HEK293 (cell line): Measurements from ENCODE around the gene KLHL10.

Source experiments
- CTCF ChIA-PET: fragments of 350-600 bp; formaldehyde crosslinking; extraction: SDS; loops from one replicate; lab custom pipeline; 2021; ENCODE audit warnings: antibody characterized with exemption; lab: Yijun Ruan, JAX
- POLR2A ChIA-PET: fragments of 300-600 bp; formaldehyde crosslinking; extraction: SDS; loops from one replicate; lab custom pipeline; 2020; ENCODE audit warnings: antibody characterized with exemption, inconsistent platforms; lab: Yijun Ruan, JAX
- H3K27ac ChIP-seq: fragments of 200-500 bp; sonication (Bioruptor generic); 2 replicates; pipeline ENCODE4 v1.5.1; 2014; ENCODE audit warnings: low read depth, low read length, control low read depth, inconsistent platforms; ENCODE audit errors: extremely low read depth
- H3K36me3 ChIP-seq, 2 experiments: fragments of 200-500 bp in 1 of 2; sonication (Bioruptor generic) in 1 of 2; 1 replicate in 1 of 2; 2 replicates in 1 of 2; pipeline ENCODE4 v1.5.1; 2014 to 2017; ENCODE audit warnings: inconsistent platforms in 2 of 2, low read length in 2 of 2; ENCODE audit not compliant: control insufficient read depth in 2 of 2, insufficient read depth in 1 of 2
- H3K4me1 ChIP-seq: fragments of 200-500 bp; sonication (Bioruptor generic); 2 replicates; pipeline ENCODE4 v1.5.1; 2014; ENCODE audit warnings: mild to moderate bottlenecking, low read length, inconsistent platforms; ENCODE audit not compliant: control insufficient read depth, insufficient read depth
- H3K4me3 ChIP-seq: 2 replicates; pipeline ENCODE4 v1.5.1; 2011; ENCODE audit warnings: low read depth, mild to moderate bottlenecking, control low read depth, low read length, moderate library complexity
- H3K9me3 ChIP-seq: fragments of 200-500 bp; sonication (Bioruptor generic); 2 replicates; pipeline ENCODE4 v1.5.1; 2014; ENCODE audit warnings: low read depth, low read length, inconsistent platforms; ENCODE audit not compliant: control insufficient read depth, insufficient read depth
- ATF2 ChIP-seq: fragments of 450-650 bp; formaldehyde crosslinking; IDR thresholded peaks from 2 replicates; pipeline ENCODE4 v1.5.1; 2016; ENCODE audit warnings: missing biosample characterization, missing genetic modification characterization, low read depth
- FEZF1 ChIP-seq: fragments of 450-650 bp; formaldehyde crosslinking; IDR thresholded peaks from 2 replicates; pipeline ENCODE4 v1.5.1; 2016; ENCODE audit warnings: missing biosample characterization, missing genetic modification characterization
- KLF8 ChIP-seq: fragments of 450-650 bp; formaldehyde crosslinking; IDR thresholded peaks from 2 replicates; pipeline ENCODE4 v1.5.1; 2016; ENCODE audit warnings: missing biosample characterization, missing genetic modification characterization
- MYNN ChIP-seq: fragments of 450-650 bp; formaldehyde crosslinking; IDR thresholded peaks from 2 replicates; pipeline ENCODE4 v1.5.1; 2016; ENCODE audit warnings: missing biosample characterization, missing genetic modification characterization, borderline replicate concordance
- PRDM10 ChIP-seq: fragments of 450-650 bp; formaldehyde crosslinking; IDR thresholded peaks from 2 replicates; pipeline ENCODE4 v1.5.1; 2016; ENCODE audit warnings: missing biosample characterization, missing genetic modification characterization
- SCRT1 ChIP-seq: fragments of 450-650 bp; formaldehyde crosslinking; IDR thresholded peaks from 2 replicates; pipeline ENCODE4 v1.5.1; 2016; ENCODE audit warnings: missing biosample characterization, missing genetic modification characterization, borderline replicate concordance
- SP7 ChIP-seq: fragments of 450-650 bp; formaldehyde crosslinking; IDR thresholded peaks from 2 replicates; pipeline ENCODE4 v1.5.1; 2016; ENCODE audit warnings: missing biosample characterization, missing genetic modification characterization
- TRIM28 ChIP-seq: IDR thresholded peaks from 2 replicates; pipeline ENCODE4 v1.6.1; 2011; ENCODE audit warnings: low read length, control low read depth, borderline replicate concordance
- ZBTB1 ChIP-seq: fragments of 450-650 bp; formaldehyde crosslinking; IDR thresholded peaks from 2 replicates; pipeline ENCODE4 v1.5.1; 2016; ENCODE audit warnings: missing biosample characterization, missing genetic modification characterization
- ZBTB10 ChIP-seq: fragments of 450-650 bp; formaldehyde crosslinking; IDR thresholded peaks from 2 replicates; pipeline ENCODE4 v1.5.1; 2016; ENCODE audit warnings: missing biosample characterization, missing genetic modification characterization
- ZEB2 ChIP-seq: fragments of 450-650 bp; formaldehyde crosslinking; IDR thresholded peaks from 2 replicates; pipeline ENCODE4 v1.5.1; 2016; ENCODE audit warnings: missing biosample characterization, missing genetic modification characterization
- ZNF10 ChIP-seq: fragments of 450-650 bp; formaldehyde crosslinking; IDR thresholded peaks from 2 replicates; pipeline ENCODE4 v1.5.1; 2017; ENCODE audit warnings: missing biosample characterization, missing genetic modification characterization
- ZNF157 ChIP-seq: fragments of 450-650 bp; formaldehyde crosslinking; IDR thresholded peaks from 2 replicates; pipeline ENCODE4 v1.5.1; 2016; ENCODE audit warnings: missing biosample characterization, missing genetic modification characterization
- ZNF184 ChIP-seq: fragments of 450-650 bp; IDR thresholded peaks from 2 replicates; pipeline ENCODE4 v1.5.1; 2018; ENCODE audit warnings: missing biosample characterization, mild to moderate bottlenecking, missing genetic modification characterization
- ZNF311 ChIP-seq: fragments of 450-650 bp; formaldehyde crosslinking; IDR thresholded peaks from 2 replicates; pipeline ENCODE4 v1.5.1; 2017; ENCODE audit warnings: missing biosample characterization, missing genetic modification characterization, borderline replicate concordance
- ZNF549 ChIP-seq: fragments of 450-650 bp; IDR thresholded peaks from 2 replicates; pipeline ENCODE4 v1.5.1; 2018; ENCODE audit warnings: missing biosample characterization, missing genetic modification characterization, mild to moderate bottlenecking, inconsistent platforms, moderate library complexity
- ZNF561 ChIP-seq: fragments of 450-650 bp; IDR thresholded peaks from 2 replicates; pipeline ENCODE4 v1.5.1; 2018; ENCODE audit warnings: missing biosample characterization, missing genetic modification characterization, borderline replicate concordance
- ZNF600 ChIP-seq: fragments of 450-650 bp; formaldehyde crosslinking; IDR thresholded peaks from 2 replicates; pipeline ENCODE4 v1.5.1; 2016; ENCODE audit warnings: missing biosample characterization, missing genetic modification characterization
- ZNF664 ChIP-seq: fragments of 450-650 bp; formaldehyde crosslinking; IDR thresholded peaks from 2 replicates; pipeline ENCODE4 v1.5.1; 2016; ENCODE audit warnings: missing biosample characterization, missing genetic modification characterization
- ZNF707 ChIP-seq: fragments of 450-650 bp; formaldehyde crosslinking; IDR thresholded peaks from 2 replicates; pipeline ENCODE4 v1.5.1; 2016; ENCODE audit warnings: missing biosample characterization, missing genetic modification characterization
- ZNF843 ChIP-seq: fragments of 450-650 bp; formaldehyde crosslinking; IDR thresholded peaks from 2 replicates; pipeline ENCODE4 v1.5.1; 2016; ENCODE audit warnings: missing biosample characterization, missing genetic modification characterization
- ZSCAN16 ChIP-seq: fragments of 450-650 bp; formaldehyde crosslinking; IDR thresholded peaks from 2 replicates; pipeline ENCODE4 v1.5.1; 2016; ENCODE audit warnings: missing biosample characterization, missing genetic modification characterization
- ZSCAN30 ChIP-seq: fragments of 450-650 bp; IDR thresholded peaks from 2 replicates; pipeline ENCODE4 v1.5.1; 2018; ENCODE audit warnings: missing biosample characterization, mild to moderate bottlenecking, missing genetic modification characterization, moderate library complexity
- TF ChIP-seq, protein P1 (sequence below): fragments of 450-650 bp; IDR thresholded peaks from 2 replicates; pipeline ENCODE4 v1.5.1; 2018; ENCODE audit warnings: missing biosample characterization, mild to moderate bottlenecking, missing genetic modification characterization
- TF ChIP-seq, protein P2 (sequence below): fragments of 450-650 bp; formaldehyde crosslinking; IDR thresholded peaks from 2 replicates; pipeline ENCODE4 v1.5.1; 2016; ENCODE audit warnings: missing biosample characterization, missing genetic modification characterization

The KLHL10 gene

DNA sequence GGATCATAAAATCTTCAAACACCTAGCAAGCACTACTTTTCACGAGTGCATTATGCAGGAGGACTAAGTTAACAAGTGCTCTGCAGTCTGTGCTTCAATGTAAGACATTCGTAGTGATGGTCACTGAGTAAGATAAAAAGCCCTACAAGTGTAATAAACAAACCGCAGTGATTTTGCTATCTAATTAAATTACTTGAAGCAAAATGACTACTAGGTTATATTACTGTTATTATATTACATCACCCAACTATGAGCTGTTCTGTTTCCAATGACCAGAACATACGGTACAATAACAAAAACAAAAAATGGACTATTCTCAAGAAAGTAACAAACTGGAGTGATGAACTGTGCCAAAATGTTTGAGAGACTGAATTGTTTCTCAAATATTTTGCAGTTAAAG, 11.2 kb downstream of the KLHL10 start:
- H3K27ac ChIP-seq: no peak overlapping the region
- CTCF ChIA-PET: interaction anchor here (0.8 to 1.6 kb wide), 5 partner anchors 11 to 112 kb away, joined by 3 to 4 read pairs (median 3); partner anchors contain the start of gene KLHL10
- POLR2A ChIA-PET: interaction anchor here (0.5 to 1.4 kb wide), 5 partner anchors 16 to 172 kb away, joined by 3 to 4 read pairs (median 3); partner anchors contain the start of genes EIF1, JUP and KLHL11
- TF ChIP-seq ZNF157 (tag by site-specific recombination) (no peak), ZNF10 (tag by site-specific recombination) (no peak), SP7 (tag by site-specific recombination) (peak; percentile 48; the same call in 1 of the 2 replicates), ZBTB1 (tag by site-specific recombination) (0 out of 2 replicates have a peak, but pooled peaks have one; percentile 48), MYNN (no peak), ZBTB10 (tag by site-specific recombination) (no peak), ZEB2 (tag by site-specific recombination) (0 out of 2 replicates have a peak, but pooled peaks have one; percentile 35), ZNF549 (tag by site-specific recombination) (no peak), SCRT1 (tag by site-specific recombination) (0 out of 2 replicates have a peak, but pooled peaks have one; percentile 18), ZSCAN16 (peak; percentile 75; the same call in 1 of the 2 replicates), ZNF843 (tag by site-specific recombination) (0 out of 2 replicates have a peak, but pooled peaks have one; percentile 34), ZNF311 (tag by site-specific recombination) (no peak), FEZF1 (peak; percentile 68), ZNF664 (tag by site-specific recombination) (peak; percentile 88), ZNF707 (tag by site-specific recombination) (no peak), ZNF184 (tag by site-specific recombination) (peak; percentile 25; the same call in 1 of the 2 replicates), KLF8 (tag by site-specific recombination) (peak; percentile 44; the same call in 1 of the 2 replicates), PRDM10 (tag by site-specific recombination) (peak; percentile 69), ZNF600 (tag by site-specific recombination) (peak; percentile 42; the same call in 1 of the 2 replicates), ATF2 (tag by site-specific recombination) (peak; percentile 61), ZSCAN30 (peak; percentile 93), ZNF561 (tag by site-specific recombination) (peak; percentile 52; the same call in 1 of the 2 replicates), TRIM28 (0 out of 2 replicates have a peak, but pooled peaks have one; percentile 9)
- TF ChIP-seq, protein P1, sequence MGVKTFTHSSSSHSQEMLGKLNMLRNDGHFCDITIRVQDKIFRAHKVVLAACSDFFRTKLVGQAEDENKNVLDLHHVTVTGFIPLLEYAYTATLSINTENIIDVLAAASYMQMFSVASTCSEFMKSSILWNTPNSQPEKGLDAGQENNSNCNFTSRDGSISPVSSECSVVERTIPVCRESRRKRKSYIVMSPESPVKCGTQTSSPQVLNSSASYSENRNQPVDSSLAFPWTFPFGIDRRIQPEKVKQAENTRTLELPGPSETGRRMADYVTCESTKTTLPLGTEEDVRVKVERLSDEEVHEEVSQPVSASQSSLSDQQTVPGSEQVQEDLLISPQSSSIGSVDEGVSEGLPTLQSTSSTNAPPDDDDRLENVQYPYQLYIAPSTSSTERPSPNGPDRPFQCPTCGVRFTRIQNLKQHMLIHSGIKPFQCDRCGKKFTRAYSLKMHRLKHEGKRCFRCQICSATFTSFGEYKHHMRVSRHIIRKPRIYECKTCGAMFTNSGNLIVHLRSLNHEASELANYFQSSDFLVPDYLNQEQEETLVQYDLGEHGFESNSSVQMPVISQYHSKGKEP (tag by site-specific recombination): 0 out of 2 replicates have a peak, but pooled peaks have one; percentile 2
- TF ChIP-seq, protein P2, sequence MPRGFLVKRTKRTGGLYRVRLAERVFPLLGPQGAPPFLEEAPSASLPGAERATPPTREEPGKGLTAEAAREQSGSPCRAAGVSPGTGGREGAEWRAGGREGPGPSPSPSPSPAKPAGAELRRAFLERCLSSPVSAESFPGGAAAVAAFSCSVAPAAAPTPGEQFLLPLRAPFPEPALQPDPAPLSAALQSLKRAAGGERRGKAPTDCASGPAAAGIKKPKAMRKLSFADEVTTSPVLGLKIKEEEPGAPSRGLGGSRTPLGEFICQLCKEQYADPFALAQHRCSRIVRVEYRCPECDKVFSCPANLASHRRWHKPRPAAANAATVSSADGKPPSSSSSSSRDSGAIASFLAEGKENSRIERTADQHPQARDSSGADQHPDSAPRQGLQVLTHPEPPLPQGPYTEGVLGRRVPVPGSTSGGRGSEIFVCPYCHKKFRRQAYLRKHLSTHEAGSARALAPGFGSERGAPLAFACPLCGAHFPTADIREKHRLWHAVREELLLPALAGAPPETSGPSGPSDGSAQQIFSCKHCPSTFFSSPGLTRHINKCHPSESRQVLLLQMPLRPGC (tag by site-specific recombination): 0 out of 2 replicates have a peak, but pooled peaks have one; percentile 23

More for the DNA sequence above, 11.2 kb downstream of the KLHL10 start:
- peaks cover 19% of the 10 kb centered on the region for H3K4me1 ChIP-seq
- peaks cover 16% of the 10 kb centered on the region in 2 experiments; a peak in 2 of 3 replicates for H3K36me3 ChIP-seq
- H3K4me3 ChIP-seq: no peak overlapping the region
- H3K9me3 ChIP-seq: no peaks in the 10 kb centered on the region
